HG02840 (cell line): ENCODE data around the gene ZNF557.

Source experiments
- ATAC-seq: cut with Tn5 transposase; IDR thresholded peaks from one replicate; pipeline ENCODE4 v1.9.1; 2021; ENCODE audit warnings: mild to moderate bottlenecking, moderate library complexity, moderate number of reproducible peaks; ENCODE audit not compliant: unreplicated experiment, low FRiP score

Gene ZNF557

GRCh38 chr19:7120499-7120898 is 51.0 kb downstream of the ZNF557 start:
- ATAC-seq, result no peak

GRCh38 chr19:7122701-7123100 is 53.2 kb downstream of the ZNF557 start:
- ATAC-seq, result no peak

DNA sequence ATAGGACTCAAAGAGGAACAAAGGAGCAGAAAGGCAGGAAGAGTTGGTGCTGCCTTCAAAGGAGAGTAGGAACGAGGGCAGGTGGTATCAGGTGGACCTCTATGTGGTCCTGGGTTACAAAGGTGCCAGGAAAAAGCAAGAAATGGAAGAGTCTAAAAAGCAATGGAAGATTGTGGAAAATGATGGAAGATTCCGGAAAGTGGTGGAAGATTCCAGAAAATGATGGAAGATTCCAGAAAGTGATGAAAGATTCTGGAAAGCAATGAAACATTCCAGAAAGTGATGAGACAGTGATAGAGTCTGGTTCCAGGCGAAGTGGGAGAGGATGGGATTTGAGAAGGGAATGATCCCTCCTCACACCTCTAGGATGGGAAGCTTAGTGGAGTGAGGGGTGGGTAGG is 55.3 kb downstream of the ZNF557 start:
- no peak for ATAC-seq

DNA sequence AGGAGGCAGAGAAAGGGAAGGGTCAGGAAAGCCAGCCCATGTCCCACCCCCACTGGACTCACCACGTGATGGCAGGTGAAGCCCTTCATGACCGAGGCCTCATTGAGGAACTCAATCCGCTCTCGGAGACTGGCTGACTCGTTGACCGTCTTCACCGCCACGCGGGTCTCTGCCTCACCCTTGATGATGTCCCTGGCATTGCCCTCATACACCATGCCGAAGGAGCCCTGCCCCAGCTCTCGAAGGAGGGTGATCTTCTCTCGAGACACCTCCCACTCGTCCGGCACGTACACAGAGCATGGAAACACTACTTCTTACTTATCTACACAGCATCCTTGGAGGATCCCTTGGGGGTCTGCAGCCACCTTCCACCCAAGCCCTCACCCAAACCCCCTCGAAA is 55.7 kb downstream of the ZNF557 start:
- no peak for ATAC-seq

GRCh38 chr19:7126132-7126531 is 56.6 kb downstream of the ZNF557 start:
- ATAC-seq, result no peak

DNA sequence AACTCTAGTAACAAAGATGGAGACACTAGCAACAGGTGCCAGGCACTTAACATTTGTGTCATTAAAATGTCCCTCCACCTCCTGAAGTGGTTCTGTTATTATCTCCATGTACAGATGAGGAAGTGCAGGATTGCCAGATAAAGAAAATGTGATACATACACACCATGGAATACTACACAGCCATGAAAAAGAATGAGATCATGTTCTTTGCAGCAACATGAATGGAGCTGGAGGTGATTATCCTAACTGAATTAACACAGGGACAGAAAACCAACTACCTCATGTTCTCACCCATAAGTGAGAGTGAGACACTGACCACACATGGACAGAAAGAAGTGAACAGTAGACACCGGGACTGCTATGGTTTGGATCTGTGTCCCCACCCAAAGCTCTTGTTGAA is 60.5 kb downstream of the ZNF557 start:
- ATAC-seq, result no peak

DNA sequence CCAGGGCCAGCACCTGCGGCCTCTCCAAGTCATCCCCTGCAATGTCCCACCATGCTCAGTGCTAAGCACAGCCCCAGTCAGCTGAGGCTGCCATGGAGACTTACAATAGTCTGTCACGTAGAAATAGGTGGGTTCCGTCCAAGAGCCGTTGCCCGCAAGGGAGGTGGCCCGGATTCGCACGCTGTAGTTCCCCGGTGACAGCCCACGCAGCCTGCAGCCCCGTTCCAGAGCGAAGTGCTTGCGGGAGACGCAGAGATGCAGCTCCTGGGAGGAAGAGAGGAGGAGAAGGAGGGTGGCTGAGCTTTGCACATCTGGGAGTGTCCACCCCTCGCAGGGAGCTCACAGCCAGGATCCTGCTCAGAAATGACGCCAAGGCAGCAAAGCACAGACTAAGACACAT is 62.6 kb downstream of the ZNF557 start:
- no peak for ATAC-seq

GRCh38 chr19:7137120-7137519 is 67.6 kb downstream of the ZNF557 start:
- ATAC-seq, result no peak
